Spinal cord (tissue), 10 donors: ENCODE data around the gene CCDC170. TPM values are rescaled to one million over a fixed set of nuclear protein-coding genes. Genes with fewer than 3 reads are reported as not detected.

Experiments
- DNase-seq, 6 donors: peaks; one replicate each; pipeline versions ENCODE4 v3.0.0 to v3.0.0-alpha.2; 2013 to 2015; ENCODE audit warnings: low spot score in 6 of 6, low read depth in 4 of 6
- H3K27ac ChIP-seq: one replicate; pipeline ENCODE4 v1.5.1; 2013; ENCODE audit warnings: low read depth, low read length, control low read depth
- H3K27me3 ChIP-seq: one replicate; pipeline ENCODE4 v1.6.1; 2013; ENCODE audit warnings: low read length; ENCODE audit not compliant: control insufficient read depth, insufficient read depth
- H3K36me3 ChIP-seq: one replicate; pipeline ENCODE4 v1.6.1; 2013; ENCODE audit warnings: low read length; ENCODE audit not compliant: control insufficient read depth, insufficient read depth
- H3K4me1 ChIP-seq: one replicate; pipeline ENCODE4 v1.6.1; 2013; ENCODE audit warnings: low read length; ENCODE audit not compliant: control insufficient read depth, insufficient read depth
- H3K4me3 ChIP-seq: one replicate; pipeline ENCODE4 v1.5.1; 2013; ENCODE audit warnings: low read depth, low read length, control low read depth
- H3K9me3 ChIP-seq: one replicate; pipeline ENCODE4 v1.6.1; 2013; ENCODE audit warnings: low read length; ENCODE audit not compliant: control insufficient read depth, insufficient read depth
- WGBS: methylation state at CpG from one replicate; pipeline ENCODE4 v1.1.5; 2013; ENCODE audit warnings: missing lambda C conversion rate; ENCODE audit not compliant: insufficient coverage; 5-methylcytosine and 5-hydroxymethylcytosine counted together
- polyA plus RNA-seq, 2 donors: library from polyadenylated mRNA; unstranded; fragments of 120-200 nt; gene quantifications; one replicate each; pipeline ENCODE4 v1.2.1, GENCODE V29; 2013; ENCODE audit not compliant: insufficient read length in 2 of 2
- total RNA-seq, 2 donors: library from RNA; depleted of rRNA in 1 of 2; stranded (reverse); fragments of 120-200 nt in 1 of 2; fragments of >200 nt in 1 of 2; gene quantifications; one replicate each; pipeline versions ENCODE4 v1.2.3 to v1.2.4, GENCODE V29; 2013 to 2014
- donor health status: healthy.

Gene CCDC170
- total and polyA plus RNA-seq, 4 donors = 2.1 to 13.1 (median 4.5) TPM

GRCh38 chr6:151592449-151593159, 98.8 kb downstream of the CCDC170 start:
- Histone ChIP-seq H3K4me1 (no peaks in the 10 kb centered on the region), H3K27me3 (no peaks in the 10 kb centered on the region), H3K27ac (no peak overlapping the region), H3K4me3 (no peak overlapping the region), H3K36me3 (no peaks in the 10 kb centered on the region), H3K9me3 (no peaks in the 10 kb centered on the region)
- 95% methylated on average over 2 of the region's 9 CpGs for WGBS
- DNase-seq = no peak

- Histone ChIP-seq H3K4me1 (no peaks in the 10 kb centered on the region), H3K4me3 (no peak overlapping the region), H3K27me3 (no peaks in the 10 kb centered on the region), H3K36me3 (no peaks in the 10 kb centered on the region), H3K9me3 (no peaks in the 10 kb centered on the region), H3K27ac (no peak overlapping the region)
- WGBS = 75% methylated on average over 1 of the region's 4 CpGs
- DNase-seq = no peak
Observed at GRCh38 chr6:151609146-151609902, 115.5 kb downstream of the CCDC170 start.

- WGBS = no CpG with 5 or more reads among the region's 1 CpG
- no peaks in the 10 kb centered on the region for H3K36me3 ChIP-seq
Observed at GRCh38 chr6:151610326-151610725, 116.5 kb downstream of the CCDC170 start.

GRCh38 chr6:151614630-151615029, 120.8 kb downstream of the CCDC170 start:
- no peak for DNase-seq
- Histone ChIP-seq H3K27ac (no peak overlapping the region), H3K4me3 (no peak overlapping the region), H3K4me1 (no peaks in the 10 kb centered on the region), H3K27me3 (no peaks in the 10 kb centered on the region), H3K9me3 (no peaks in the 10 kb centered on the region), H3K36me3 (no peaks in the 10 kb centered on the region)
- WGBS = 95% methylated on average over 2 of the region's 4 CpGs

More at GRCh38 chr6:151610326-151610725, 116.5 kb downstream of the CCDC170 start:
- no peaks in the 10 kb centered on the region for H3K9me3 ChIP-seq
- no peak overlapping the region for H3K4me3 ChIP-seq
- no peaks in the 10 kb centered on the region for H3K27me3 ChIP-seq
- no peak overlapping the region for H3K27ac ChIP-seq
- no peak for DNase-seq
- no peaks in the 10 kb centered on the region for H3K4me1 ChIP-seq

GRCh38 chr6:151616091-151616513, 122.3 kb downstream of the CCDC170 start:
- no peaks in the 10 kb centered on the region for H3K4me1 ChIP-seq
- no peaks in the 10 kb centered on the region for H3K27me3 ChIP-seq
- WGBS = 37% methylated on average over 5 of the region's 5 CpGs
- H3K9me3 ChIP-seq = no peaks in the 10 kb centered on the region
- no peak overlapping the region for H3K27ac ChIP-seq
- no peak for DNase-seq
- H3K36me3 ChIP-seq = no peaks in the 10 kb centered on the region
- H3K4me3 ChIP-seq = no peak overlapping the region

GRCh38 chr6:151616600-151616999, 122.8 kb downstream of the CCDC170 start:
- H3K36me3 ChIP-seq = no peaks in the 10 kb centered on the region
- H3K4me1 ChIP-seq = no peaks in the 10 kb centered on the region
- no peaks in the 10 kb centered on the region for H3K27me3 ChIP-seq
- no peaks in the 10 kb centered on the region for H3K9me3 ChIP-seq
- no peak overlapping the region for H3K27ac ChIP-seq
- no peak for DNase-seq
- no peak overlapping the region for H3K4me3 ChIP-seq
- whole genome bisulfite sequencing = no CpG with 5 or more reads among the region's 2 CpGs

- H3K4me3 ChIP-seq = no peak overlapping the region
- no peak for DNase-seq
- H3K27me3 ChIP-seq = no peaks in the 10 kb centered on the region
- H3K9me3 ChIP-seq = no peaks in the 10 kb centered on the region
- WGBS = no CpG with 5 or more reads among the region's 2 CpGs
- H3K36me3 ChIP-seq = no peaks in the 10 kb centered on the region
- H3K4me1 ChIP-seq = no peaks in the 10 kb centered on the region
- H3K27ac ChIP-seq = no peak overlapping the region
Observed at GRCh38 chr6:151617539-151617938, 123.7 kb downstream of the CCDC170 start.

- 88% methylated on average over 1 of the region's 4 CpGs for WGBS
- no peaks in the 10 kb centered on the region for H3K4me1 ChIP-seq
- no peak for DNase-seq
- H3K4me3 ChIP-seq = no peak overlapping the region
- no peaks in the 10 kb centered on the region for H3K27me3 ChIP-seq
- no peaks in the 10 kb centered on the region for H3K9me3 ChIP-seq
- no peaks in the 10 kb centered on the region for H3K36me3 ChIP-seq
- no peak overlapping the region for H3K27ac ChIP-seq
Observed at GRCh38 chr6:151618717-151619116, 124.9 kb downstream of the CCDC170 start.

GRCh38 chr6:151620179-151620578, 126.4 kb downstream of the CCDC170 start:
- Histone ChIP-seq H3K4me3 (no peak overlapping the region), H3K27me3 (no peaks in the 10 kb centered on the region), H3K4me1 (no peaks in the 10 kb centered on the region), H3K9me3 (no peaks in the 10 kb centered on the region), H3K36me3 (no peaks in the 10 kb centered on the region), H3K27ac (no peak overlapping the region)
- no peak for DNase-seq
- WGBS = 83% methylated on average over 2 of the region's 4 CpGs

GRCh38 chr6:151624071-151624470, 130.3 kb downstream of the CCDC170 start:
- Histone ChIP-seq H3K4me1 (no peaks in the 10 kb centered on the region), H3K36me3 (no peaks in the 10 kb centered on the region), H3K27ac (no peak overlapping the region), H3K27me3 (no peaks in the 10 kb centered on the region), H3K4me3 (no peak overlapping the region), H3K9me3 (no peaks in the 10 kb centered on the region)
- WGBS = no CpG with 5 or more reads among the region's 2 CpGs
- DNase-seq = no peak
